NCI-H1417 (cell line): ENCODE results near the gene MRPS12.
A peak's percentile ranks its signal among the peaks of the same experiment; 100 is the strongest.
"Not testable (repeated sequence)": the region's sequence is repeated elsewhere in the genome, so short reads cannot be mapped to it uniquely, and the experiment has no call there.

Experiments used
- DNase-seq, 3 experiments: peaks; one replicate each; lab custom pipeline; 2025; lab: John Stamatoyannopoulos, UW

The MRPS12 gene

GRCh38 chr19:38939957-38940356, 9.2 kb downstream of the MRPS12 start:
- no peak for DNase-seq

- DNase-seq, result not testable (repeated sequence)
These were observed 10.7 kb downstream of the MRPS12 start for GRCh38 chr19:38941466-38941865.

DNA sequence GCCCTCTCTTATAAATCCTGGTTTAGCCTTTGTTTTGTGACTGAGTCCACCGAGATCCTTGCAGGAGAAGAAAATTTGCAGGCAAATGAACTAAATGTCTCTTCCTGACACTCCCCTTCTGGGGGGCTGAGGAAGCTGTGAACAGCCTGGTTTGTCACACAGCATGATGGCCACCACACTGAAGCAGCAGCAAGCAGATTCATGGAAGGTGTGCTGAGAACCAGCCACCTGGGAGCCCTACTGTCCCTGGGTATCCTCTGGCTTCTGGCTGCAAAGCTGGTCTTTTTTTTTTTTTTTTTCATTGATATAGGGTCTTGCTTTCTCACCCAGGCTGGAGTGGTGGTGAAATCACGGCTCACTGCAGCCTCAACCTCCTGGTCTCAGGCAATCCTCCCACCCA, 11.2 kb downstream of the MRPS12 start:
- DNase-seq, result no peak

DNA sequence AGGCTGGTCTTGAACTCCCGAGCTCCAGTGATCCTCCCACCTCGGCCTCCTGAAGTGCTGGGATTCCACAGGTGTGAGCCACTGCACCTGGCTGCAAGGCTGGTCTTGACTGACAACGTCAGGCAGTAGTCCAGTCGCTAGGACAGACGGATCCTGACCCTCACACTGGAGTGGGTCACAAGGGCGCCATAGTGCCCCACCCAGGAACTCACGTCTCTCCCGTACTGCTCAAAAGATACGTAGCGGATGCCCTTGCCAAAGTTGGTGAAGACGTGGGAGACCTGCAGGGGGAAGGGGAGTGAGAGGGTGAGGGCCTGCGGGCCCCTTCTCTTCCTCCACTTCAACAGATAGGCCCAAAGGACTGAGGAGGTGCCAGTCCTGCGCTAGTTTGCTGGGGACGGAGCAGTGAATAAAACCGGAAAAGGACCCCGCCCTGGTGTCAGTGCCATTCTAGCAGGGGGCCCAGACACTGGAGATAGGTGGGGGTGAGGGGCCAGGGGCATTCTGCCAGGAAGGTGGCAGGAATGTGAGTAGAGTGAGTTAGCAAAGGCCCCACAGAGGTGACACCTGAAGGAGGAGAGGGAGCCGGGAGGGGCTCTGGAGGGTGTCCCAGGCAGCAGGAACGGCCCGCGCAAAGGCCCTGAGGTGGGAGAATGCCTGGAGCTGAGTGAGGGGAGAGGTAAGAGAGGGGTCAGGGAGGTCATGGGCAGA, 11.9 kb downstream of the MRPS12 start:
- DNase-seq, result no peak

DNA sequence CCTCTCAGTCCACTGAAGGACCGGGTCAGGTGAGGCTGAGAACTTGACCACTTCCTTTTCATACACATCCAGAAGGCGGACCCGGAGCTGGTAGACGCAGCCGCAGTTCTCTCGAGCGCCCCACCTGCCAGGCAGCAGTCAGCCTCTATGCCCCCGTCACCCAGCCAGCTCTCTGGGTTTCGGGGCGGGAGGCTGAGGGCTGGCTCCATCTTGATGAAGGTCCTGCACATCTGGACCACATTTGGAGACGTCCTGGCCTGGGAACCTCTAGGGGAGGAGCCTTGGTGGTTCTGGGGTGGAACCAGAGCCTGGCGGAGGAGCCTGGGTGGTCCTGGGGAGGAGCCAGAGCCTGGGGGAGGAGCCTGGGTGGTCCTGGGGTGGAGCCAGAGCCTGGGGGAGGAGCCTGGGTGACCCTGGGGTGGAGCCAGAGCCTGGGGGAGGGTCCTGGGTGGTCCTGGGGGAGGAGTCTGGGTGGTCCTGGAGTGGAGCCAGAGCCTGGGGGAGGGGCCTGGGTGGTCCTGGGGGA, 14.3 kb downstream of the MRPS12 start:
- peak in 2 of 3 experiments; percentile 12 for DNase-seq

GRCh38 chr19:38945562-38946228, 15.0 kb downstream of the MRPS12 start:
- DNase-seq, result no peak

DNA sequence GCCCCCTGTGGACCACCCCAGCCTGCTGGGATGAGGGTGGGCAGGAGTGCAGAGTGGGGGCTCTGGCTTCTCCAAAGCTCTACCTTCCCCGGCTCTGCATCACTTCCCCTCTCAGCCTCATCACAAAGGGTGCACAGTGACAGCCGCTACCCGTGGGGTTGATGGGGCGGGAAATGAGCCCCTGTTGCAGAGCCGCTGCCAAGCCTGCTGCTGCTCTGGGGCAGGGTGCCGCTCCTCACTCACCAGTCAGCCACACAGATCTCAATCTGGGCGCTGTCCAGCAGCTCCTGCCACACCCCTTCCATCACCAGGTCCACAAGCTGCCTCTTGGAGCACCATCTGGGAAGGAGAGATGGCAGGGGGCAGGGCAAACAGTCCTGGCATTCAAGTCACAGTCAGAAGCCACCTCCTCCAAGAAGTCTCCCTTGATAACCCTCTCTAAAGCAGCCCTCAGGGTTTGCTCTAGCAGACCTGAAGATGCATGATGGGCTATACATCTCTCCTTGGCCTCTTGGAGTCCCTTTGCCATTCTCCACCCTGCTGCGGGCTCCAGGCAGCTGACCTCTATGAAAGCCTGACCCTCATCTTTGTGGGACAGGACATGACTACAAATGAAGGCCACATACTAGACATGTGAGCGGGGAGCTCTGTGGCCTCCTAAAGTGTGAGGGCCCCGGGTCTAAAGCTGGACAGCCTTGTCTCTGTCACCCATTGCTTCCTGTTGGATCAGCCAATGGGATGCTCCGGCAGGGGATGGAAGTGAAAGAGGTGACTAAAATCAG, 15.7 kb downstream of the MRPS12 start:
- DNase-seq, result no peak

DNA sequence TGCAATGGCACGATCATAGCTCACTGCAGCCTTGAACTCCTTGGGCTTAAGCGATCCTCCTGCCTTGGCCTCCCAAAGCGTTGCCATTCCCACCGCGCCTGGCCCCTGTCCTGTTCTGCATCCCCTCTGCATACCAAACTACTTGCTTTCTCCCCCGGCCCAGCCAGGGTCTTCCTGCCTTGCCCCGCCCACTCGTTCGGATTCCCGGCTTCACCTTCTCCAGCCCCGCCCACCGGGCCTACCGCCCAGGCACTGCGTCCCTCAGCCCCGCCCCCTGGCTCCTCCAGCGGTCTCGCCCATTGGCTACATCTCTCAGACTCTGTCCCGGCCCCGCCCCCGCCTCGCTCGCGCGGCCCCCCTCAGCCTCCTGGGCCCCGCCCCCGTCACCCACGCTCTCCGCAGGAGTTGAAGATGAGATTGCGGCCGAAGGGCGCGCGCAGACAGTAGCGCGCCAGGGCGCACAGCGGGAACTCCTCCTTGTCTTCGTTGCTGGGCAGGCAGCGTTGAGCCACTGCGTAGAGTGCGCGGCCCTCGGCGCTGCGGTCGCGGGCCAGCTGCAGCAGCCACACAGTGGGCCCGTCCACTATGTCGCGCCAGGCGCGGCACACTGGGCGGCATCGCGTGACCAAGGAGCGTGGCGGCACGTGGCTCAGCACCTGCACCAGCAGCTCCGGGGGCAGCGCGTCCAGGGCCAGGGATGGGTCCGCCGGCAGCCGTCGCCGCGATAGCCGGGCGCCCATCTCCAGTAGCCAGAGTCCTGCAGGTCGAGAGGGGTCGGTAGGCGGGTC, 19.0 kb downstream of the MRPS12 start:
- DNase-seq, result peak; percentile 68 to 95 (median 91)

GRCh38 chr19:38951187-38951586, 20.4 kb downstream of the MRPS12 start:
- DNase-seq, result no peak

DNA sequence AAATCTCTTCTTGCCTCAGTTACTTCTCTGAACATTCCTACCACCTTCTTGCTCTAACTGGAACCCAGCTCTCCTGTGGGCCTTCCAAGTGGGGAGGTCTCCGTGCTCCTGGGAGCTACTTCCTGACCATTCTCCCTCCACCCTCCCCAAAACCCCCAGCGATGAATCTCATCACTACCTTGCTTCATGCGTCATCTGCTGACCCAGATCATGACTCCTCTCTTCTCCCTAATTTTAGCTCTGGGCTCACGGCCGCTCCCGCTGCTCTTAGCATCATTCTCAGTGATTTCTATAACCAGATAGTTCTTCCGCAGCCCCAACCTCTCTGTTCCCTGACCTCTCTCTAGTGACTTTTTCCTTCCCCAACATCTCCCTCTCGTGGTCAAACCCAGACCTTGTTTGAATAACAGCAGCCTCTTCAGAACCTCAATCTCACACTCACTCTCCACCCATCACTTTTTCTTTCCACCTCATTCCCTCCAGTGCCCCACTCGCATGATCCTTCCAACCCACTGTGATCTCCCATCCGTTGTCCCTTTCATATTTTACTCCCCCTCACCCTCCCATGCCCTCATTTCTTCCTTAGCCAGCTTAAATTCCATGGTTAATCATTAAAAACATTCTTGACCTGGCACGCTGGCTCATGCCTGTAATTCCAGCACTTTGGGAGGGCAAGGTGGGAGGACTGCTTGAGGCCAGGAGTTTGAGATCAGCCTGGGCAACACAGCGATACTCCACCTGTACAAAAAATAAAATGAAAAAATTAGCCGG, 21.8 kb downstream of the MRPS12 start:
- peak; percentile 38 to 86 (median 60) for DNase-seq

GRCh38 chr19:38953677-38954076, 22.9 kb downstream of the MRPS12 start:
- DNase-seq, result no peak

DNA sequence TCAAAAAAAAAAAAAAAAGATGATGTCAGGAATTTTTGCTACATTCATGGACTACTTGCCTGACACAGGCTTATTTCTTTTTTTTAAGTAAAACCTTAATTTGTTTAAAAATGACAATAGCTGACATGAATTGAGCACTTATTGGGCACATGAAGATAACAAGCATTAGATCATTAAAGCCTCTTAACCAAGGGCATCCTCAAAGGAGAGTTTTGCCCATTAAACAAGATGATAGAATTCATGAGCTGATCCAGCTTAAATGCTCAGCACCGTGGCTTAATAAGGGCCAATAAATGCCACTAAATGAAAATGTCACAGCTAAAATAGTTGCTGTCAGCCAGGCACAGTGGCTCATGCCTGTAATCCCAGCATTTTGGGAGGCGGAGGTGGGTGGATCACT, 25.5 kb downstream of the MRPS12 start:
- no peak for DNase-seq

- DNase-seq, result no peak
These were observed 27.6 kb downstream of the MRPS12 start for GRCh38 chr19:38958301-38958700.

GRCh38 chr19:38959618-38960017, 28.9 kb downstream of the MRPS12 start:
- DNase-seq, result no peak

- DNase-seq, result no peak
These were observed 34.0 kb downstream of the MRPS12 start for GRCh38 chr19:38964738-38965137.

DNA sequence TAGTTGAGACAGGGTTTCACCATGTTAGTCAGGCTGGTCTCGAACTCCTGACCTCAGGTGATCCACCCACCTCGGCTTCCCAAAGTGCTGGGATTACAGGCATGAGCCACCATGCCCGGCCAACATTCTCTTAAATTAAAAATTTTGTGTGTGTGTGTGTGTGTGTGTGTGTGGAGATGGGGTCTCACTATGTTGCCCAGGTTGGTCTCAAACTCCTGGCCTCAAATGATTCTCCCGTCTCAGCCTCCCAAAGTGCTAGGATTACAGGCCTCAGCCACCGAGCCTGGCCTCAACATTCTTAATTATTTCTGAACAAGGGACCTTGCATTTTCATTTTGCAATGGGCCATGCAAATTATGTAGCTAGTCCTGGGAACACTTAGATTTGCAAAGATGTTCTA, 35.4 kb downstream of the MRPS12 start:
- DNase-seq, result not testable (repeated sequence)

GRCh38 chr19:38970664-38971532, 40.2 kb downstream of the MRPS12 start:
- DNase-seq, result no peak

DNA sequence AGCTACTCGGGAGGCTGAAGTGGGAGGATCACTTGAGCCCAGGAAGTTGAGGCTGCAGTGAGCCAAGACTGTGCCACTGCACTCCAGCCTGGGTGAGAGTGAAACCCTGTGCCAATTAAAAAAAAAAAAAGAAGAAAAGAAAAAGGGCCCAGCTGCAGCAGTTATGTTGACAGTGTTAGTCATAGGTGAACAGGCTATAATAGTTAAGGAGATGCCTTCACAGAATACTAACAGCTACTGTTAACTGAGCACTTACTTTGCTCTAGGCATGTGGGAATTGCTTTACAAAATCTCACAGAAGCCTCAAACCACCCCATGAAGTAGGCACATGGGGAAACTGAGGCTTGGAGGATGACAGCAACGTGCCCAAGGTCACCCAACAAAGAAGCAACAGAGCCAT, 40.9 kb downstream of the MRPS12 start:
- no peak for DNase-seq

DNA sequence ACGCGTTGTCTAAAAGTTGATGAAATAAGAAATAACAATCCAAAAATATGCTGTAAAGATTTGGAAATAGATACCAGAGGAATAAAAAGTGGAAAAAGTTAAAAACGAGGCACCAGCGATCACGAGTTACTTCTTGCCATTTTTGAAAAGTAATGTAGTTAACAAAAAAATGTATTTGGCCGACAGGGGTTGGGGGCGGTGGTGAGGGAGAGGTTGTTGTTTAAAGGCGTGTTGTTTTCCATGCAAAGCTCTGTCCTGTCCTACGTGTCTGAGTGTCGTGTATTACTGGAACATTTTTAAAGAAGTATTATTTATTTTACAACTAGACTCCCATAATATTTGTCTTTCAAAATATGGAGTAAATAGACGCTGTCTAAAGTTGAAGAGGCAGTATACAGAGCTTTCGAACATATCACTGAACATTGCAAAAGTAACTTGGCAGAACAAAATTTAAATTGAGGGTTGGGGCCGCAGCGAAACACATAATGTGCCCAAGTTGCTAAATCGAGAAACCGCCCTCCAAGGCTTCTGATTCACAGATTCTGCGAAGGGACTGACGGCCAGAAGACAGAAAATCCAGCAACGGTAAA, 44.0 kb downstream of the MRPS12 start:
- no peak for DNase-seq
